Effector memory CD4-positive, alpha-beta T cell (primary cell): Measurements from ENCODE around the gene POP4.

ENCODE experiments used
- DNase-seq, 3 donors: peaks; one replicate each; pipeline ENCODE4 v3.0.0-alpha.2; 2020
- H3K27ac ChIP-seq: 2 replicates; pipeline ENCODE4 v1.7.0; 2013; ENCODE audit warnings: mild to moderate bottlenecking, low read length, moderate library complexity; ENCODE audit not compliant: insufficient read depth, poor library complexity, severe bottlenecking
- H3K27me3 ChIP-seq: replicated peaks from 2 replicates; pipeline ENCODE4 v1.7.0; 2013; ENCODE audit warnings: mild to moderate bottlenecking, low read length; ENCODE audit not compliant: insufficient read depth, control insufficient read depth, poor library complexity, severe bottlenecking
- H3K36me3 ChIP-seq: 2 replicates; pipeline ENCODE4 v1.7.0; 2013; ENCODE audit warnings: mild to moderate bottlenecking, low read length, moderate library complexity; ENCODE audit not compliant: control insufficient read depth, insufficient read depth
- H3K4me1 ChIP-seq: 2 replicates; pipeline ENCODE4 v1.7.0; 2013; ENCODE audit warnings: low read length, mild to moderate bottlenecking; ENCODE audit not compliant: control insufficient read depth, insufficient read depth, poor library complexity, severe bottlenecking
- H3K4me3 ChIP-seq: 2 replicates; pipeline ENCODE4 v1.7.0; 2013; ENCODE audit warnings: low read length, low read depth, mild to moderate bottlenecking; ENCODE audit not compliant: insufficient read depth, poor library complexity, severe bottlenecking
- H3K9me3 ChIP-seq: 2 replicates; pipeline ENCODE4 v1.7.0; 2013; ENCODE audit warnings: mild to moderate bottlenecking, low read length, moderate library complexity; ENCODE audit not compliant: control insufficient read depth

POP4 gene

GRCh38 chr19:29640231-29640630 lies 34.1 kb downstream of the POP4 start:
- Histone ChIP-seq H3K9me3 (no peaks in the 10 kb centered on the region), H3K27ac (no peak overlapping the region), H3K36me3 (no peaks in the 10 kb centered on the region), H3K4me1 (no peaks in the 10 kb centered on the region), H3K27me3 (no peaks in the 10 kb centered on the region), H3K4me3 (no peak overlapping the region)
- no peak for DNase-seq

- H3K9me3 ChIP-seq = no peaks in the 10 kb centered on the region
- no peak overlapping the region for H3K27ac ChIP-seq
- no peak overlapping the region for H3K4me3 ChIP-seq
- no peaks in the 10 kb centered on the region for H3K27me3 ChIP-seq
- DNase-seq = no peak
- H3K36me3 ChIP-seq = no peaks in the 10 kb centered on the region
- H3K4me1 ChIP-seq = peaks cover 10% of the 10 kb centered on the region
Observed at GRCh38 chr19:29641597-29641996, 35.5 kb downstream of the POP4 start.

- Histone ChIP-seq H3K27ac (no peak overlapping the region), H3K4me1 (peaks cover 10% of the 10 kb centered on the region), H3K27me3 (no peaks in the 10 kb centered on the region), H3K4me3 (no peak overlapping the region), H3K36me3 (no peaks in the 10 kb centered on the region), H3K9me3 (no peaks in the 10 kb centered on the region)
- DNase-seq = no peak
Observed at GRCh38 chr19:29643361-29643935, 37.4 kb downstream of the POP4 start.

GRCh38 chr19:29644210-29644609 lies 38.1 kb downstream of the POP4 start:
- no peak for DNase-seq
- H3K4me1 ChIP-seq = peaks cover 10% of the 10 kb centered on the region
- H3K27me3 ChIP-seq = no peaks in the 10 kb centered on the region
- H3K9me3 ChIP-seq = no peaks in the 10 kb centered on the region
- no peaks in the 10 kb centered on the region for H3K36me3 ChIP-seq
- no peak overlapping the region for H3K27ac ChIP-seq
- H3K4me3 ChIP-seq = no peak overlapping the region

GRCh38 chr19:29645491-29645867 lies 39.4 kb downstream of the POP4 start:
- H3K27me3 ChIP-seq = no peaks in the 10 kb centered on the region
- H3K4me3 ChIP-seq = no peak overlapping the region
- peaks cover 10% of the 10 kb centered on the region for H3K4me1 ChIP-seq
- H3K9me3 ChIP-seq = no peaks in the 10 kb centered on the region
- H3K27ac ChIP-seq = no peak overlapping the region
- no peaks in the 10 kb centered on the region for H3K36me3 ChIP-seq
- no peak for DNase-seq

GRCh38 chr19:29645911-29646310 lies 39.8 kb downstream of the POP4 start:
- DNase-seq = no peak

GRCh38 chr19:29650772-29651387 lies 44.8 kb downstream of the POP4 start:
- no peaks in the 10 kb centered on the region for H3K9me3 ChIP-seq
- no peaks in the 10 kb centered on the region for H3K27me3 ChIP-seq
- no peaks in the 10 kb centered on the region for H3K36me3 ChIP-seq
- no peak for DNase-seq
- H3K27ac ChIP-seq = no peak overlapping the region
- peaks cover 4% of the 10 kb centered on the region for H3K4me1 ChIP-seq
- no peak overlapping the region for H3K4me3 ChIP-seq

More at GRCh38 chr19:29645911-29646310, 39.8 kb downstream of the POP4 start:
- no peaks in the 10 kb centered on the region for H3K27me3 ChIP-seq
- no peaks in the 10 kb centered on the region for H3K9me3 ChIP-seq
- H3K4me1 ChIP-seq = peaks cover 10% of the 10 kb centered on the region
- H3K27ac ChIP-seq = no peak overlapping the region
- no peak overlapping the region for H3K4me3 ChIP-seq
- no peaks in the 10 kb centered on the region for H3K36me3 ChIP-seq

- Histone ChIP-seq H3K4me1 (no peaks in the 10 kb centered on the region), H3K4me3 (no peak overlapping the region), H3K27ac (no peak overlapping the region), H3K9me3 (no peaks in the 10 kb centered on the region), H3K36me3 (no peaks in the 10 kb centered on the region), H3K27me3 (no peaks in the 10 kb centered on the region)
- DNase-seq = no peak
Observed at GRCh38 chr19:29651622-29652394, 45.7 kb downstream of the POP4 start.

- Histone ChIP-seq H3K27ac (no peak overlapping the region), H3K9me3 (no peaks in the 10 kb centered on the region), H3K4me1 (no peaks in the 10 kb centered on the region), H3K27me3 (no peaks in the 10 kb centered on the region), H3K4me3 (no peak overlapping the region), H3K36me3 (no peaks in the 10 kb centered on the region)
- DNase-seq = no peak
Observed at GRCh38 chr19:29653398-29653797, 47.3 kb downstream of the POP4 start.

GRCh38 chr19:29655648-29656335 lies 49.7 kb downstream of the POP4 start:
- Histone ChIP-seq H3K4me3 (no peak overlapping the region), H3K27me3 (no peaks in the 10 kb centered on the region), H3K27ac (no peak overlapping the region), H3K36me3 (no peaks in the 10 kb centered on the region), H3K9me3 (no peaks in the 10 kb centered on the region), H3K4me1 (no peaks in the 10 kb centered on the region)
- DNase-seq = no peak
